GM12873 (cell line): ENCODE results near the gene TMEM232.

ENCODE experiments used
- TF ChIP-seq, protein P1 (sequence below): IDR thresholded peaks from 2 replicates; pipeline ENCODE4 v1.5.1; 2012; ENCODE audit warnings: low read depth, mild to moderate bottlenecking, moderate library complexity, low read length, control low read depth; ENCODE audit not compliant: insufficient read depth; ENCODE audit errors: missing control alignments

TMEM232 gene

DNA sequence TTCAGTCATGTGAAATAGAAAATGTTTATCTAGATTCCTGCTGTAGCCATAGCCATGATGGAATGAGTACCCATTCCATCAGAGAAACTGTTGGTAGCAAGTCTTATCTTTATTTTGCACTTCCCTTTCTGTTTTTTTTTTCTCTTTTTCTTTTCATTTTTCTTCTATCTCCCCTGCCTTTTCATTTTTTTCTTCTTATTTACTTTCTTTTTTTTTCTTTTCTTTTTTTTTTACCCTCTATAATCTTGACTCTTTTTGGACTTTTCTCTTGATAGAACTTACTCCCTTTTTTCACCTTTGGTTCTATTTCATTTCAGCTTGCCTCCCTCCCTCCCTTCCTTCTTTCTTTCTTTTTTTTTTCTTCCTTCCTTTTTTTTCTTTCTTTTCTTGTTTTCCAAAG, 27.7 kb upstream of the TMEM232 start:
- TF ChIP-seq, protein P1, sequence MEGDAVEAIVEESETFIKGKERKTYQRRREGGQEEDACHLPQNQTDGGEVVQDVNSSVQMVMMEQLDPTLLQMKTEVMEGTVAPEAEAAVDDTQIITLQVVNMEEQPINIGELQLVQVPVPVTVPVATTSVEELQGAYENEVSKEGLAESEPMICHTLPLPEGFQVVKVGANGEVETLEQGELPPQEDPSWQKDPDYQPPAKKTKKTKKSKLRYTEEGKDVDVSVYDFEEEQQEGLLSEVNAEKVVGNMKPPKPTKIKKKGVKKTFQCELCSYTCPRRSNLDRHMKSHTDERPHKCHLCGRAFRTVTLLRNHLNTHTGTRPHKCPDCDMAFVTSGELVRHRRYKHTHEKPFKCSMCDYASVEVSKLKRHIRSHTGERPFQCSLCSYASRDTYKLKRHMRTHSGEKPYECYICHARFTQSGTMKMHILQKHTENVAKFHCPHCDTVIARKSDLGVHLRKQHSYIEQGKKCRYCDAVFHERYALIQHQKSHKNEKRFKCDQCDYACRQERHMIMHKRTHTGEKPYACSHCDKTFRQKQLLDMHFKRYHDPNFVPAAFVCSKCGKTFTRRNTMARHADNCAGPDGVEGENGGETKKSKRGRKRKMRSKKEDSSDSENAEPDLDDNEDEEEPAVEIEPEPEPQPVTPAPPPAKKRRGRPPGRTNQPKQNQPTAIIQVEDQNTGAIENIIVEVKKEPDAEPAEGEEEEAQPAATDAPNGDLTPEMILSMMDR: no peak

GRCh38 chr5:110753600-110753999, 27.1 kb upstream of the TMEM232 start:
- TF ChIP-seq, protein P1: no peak

DNA sequence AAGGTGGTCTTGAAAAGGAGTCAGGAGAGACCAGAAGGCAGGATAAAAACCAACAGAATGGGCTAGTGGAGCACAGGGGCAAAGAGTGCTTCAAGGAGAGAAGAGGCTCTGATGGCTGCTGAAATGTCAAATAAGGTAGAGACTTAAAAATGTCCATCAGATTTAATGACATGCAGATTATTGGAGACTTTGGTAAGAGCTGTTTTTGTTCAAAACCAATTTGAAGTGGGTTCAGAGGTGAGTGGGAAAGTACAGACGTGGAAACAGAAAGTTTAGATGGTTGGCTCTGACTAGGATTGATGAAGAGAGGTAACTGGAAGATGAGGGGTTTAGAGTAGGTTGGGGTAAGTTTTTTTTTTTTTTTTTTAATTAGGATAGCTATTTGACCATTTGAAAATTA, 26.5 kb upstream of the TMEM232 start:
- TF ChIP-seq, protein P1: no peak

- TF ChIP-seq, protein P1: no peak
These were observed 25.7 kb upstream of the TMEM232 start for GRCh38 chr5:110751902-110752762.

DNA sequence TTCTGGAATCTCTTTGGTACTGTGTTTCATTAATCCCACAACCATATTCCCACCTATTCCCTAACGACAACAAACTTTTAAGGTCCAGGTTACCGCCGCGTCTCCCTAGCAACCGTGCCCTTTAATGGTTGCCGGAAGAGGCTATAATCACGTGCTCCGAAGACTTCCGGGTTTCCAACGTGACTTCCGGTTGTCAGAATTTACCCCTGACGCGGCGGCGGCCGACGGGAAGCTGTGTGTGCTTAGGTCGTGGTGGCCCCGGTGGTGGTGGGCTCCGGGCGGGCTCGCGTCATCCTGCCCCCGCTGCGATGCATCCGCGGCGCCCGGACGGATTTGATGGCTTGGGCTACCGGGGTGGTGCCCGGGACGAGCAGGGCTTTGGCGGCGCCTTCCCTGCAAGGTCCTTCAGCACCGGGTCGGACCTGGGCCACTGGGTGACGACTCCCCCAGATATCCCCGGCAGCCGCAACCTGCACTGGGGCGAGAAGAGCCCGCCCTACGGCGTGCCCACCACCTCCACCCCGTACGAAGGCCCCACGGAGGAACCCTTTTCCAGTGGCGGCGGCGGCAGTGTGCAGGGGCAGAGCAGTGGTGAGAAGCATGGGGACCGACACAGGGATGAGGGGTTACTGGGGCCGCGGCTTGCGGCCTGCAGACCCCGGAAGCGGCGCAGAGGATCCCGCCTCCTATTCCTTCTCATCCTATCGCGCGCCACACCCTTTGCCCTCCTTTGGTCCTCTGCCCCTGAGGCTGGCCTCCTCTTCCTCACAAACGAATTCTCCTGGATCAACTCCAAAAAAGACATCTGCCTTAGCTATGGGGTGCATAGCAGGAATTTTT, 12.6 kb upstream of the TMEM232 start, which contains the start of gene SLC25A46:
TSS of gene SLC25A46 (plus strand) at position 196 of the 840 bp plus-strand sequence. CDS start at position 309, 113 bp downstream.
- TF ChIP-seq, protein P1: no peak

DNA sequence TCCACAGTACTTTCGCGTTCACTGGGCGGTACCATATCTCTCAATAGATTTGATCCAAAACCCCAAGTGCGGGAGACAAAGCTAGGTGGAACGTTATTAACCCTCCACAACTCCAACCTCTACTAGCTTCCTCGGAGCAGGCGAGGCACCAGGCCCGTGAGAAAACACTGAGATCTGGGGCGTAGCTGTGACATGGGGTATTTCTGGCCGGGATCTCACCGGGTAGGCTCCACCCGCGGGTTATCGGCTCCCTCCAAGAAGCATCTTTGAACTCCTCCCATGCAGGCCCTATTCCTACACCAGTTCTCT, 12.0 kb upstream of the TMEM232 start:
- TF ChIP-seq, protein P1: no peak

GRCh38 chr5:110736753-110737152, 10.3 kb upstream of the TMEM232 start:
- TF ChIP-seq, protein P1: no peak
